NCI-H2171 treated with DMSO at 0.1 percent for 48 hours (cell line): ENCODE data around the gene KCTD16.

Experiments used
- DNase-seq: peaks from one replicate; lab custom pipeline; 2025; lab: John Stamatoyannopoulos, UW

The KCTD16 gene

GRCh38 chr5:144207875-144208444 lies 37.3 kb downstream of the KCTD16 start:
- DNase-seq: no peak

GRCh38 chr5:144209361-144209760 lies 38.7 kb downstream of the KCTD16 start:
- DNase-seq: peak; percentile 75

- no peak for DNase-seq
These were observed 40.0 kb downstream of the KCTD16 start for GRCh38 chr5:144210655-144211054.

DNA sequence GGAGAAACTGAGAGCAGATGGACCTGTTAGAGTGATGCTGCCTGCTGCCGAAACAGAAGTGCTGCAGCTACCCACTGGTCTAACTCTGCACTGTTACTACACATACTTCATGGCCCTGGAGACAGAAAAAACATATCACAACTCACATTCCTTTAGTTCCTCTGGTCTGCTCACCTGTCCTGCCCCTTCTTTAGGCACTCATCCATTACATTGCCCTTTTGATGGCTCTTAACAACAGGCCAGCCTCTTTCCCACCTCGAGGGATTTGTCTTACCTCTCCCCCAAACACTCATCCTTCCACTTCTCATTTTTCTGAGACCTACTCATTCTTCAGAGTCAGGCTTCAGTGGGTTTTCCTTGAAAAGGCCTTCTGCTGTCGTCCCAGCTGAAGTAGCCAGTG lies 49.2 kb downstream of the KCTD16 start:
- no peak for DNase-seq

DNA sequence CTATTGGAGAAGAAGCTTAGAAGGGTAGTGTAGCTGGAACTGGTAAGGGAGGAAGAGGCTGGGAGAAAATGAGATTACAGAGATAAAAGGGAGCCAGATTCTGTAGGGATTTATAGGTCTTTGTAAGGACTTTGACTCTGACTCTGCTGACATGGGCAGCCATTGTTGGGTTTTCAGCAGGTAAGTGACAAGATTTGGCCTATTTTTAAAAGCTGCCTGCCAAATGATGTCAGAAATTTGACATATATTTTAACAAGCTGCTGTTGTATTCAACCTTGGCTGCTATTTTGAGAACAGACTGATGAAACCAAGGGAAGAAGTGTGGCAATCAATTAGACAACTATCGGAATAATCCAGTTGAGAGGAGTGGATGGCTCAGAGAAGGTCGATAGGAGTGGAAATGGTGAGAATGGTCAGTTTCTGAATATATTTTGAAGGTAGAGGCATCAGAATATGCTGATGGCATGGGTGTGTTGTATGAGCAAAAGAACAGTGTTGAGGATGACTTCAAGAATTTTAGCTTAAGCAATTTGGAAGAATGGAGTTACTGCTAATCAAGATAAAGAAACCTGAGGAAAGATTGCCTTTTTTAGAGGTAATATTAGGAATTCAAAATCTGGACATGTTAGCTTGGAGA lies 56.8 kb downstream of the KCTD16 start:
- DNase-seq: no peak

GRCh38 chr5:144230806-144231205 lies 60.1 kb downstream of the KCTD16 start:
- DNase-seq: no peak

DNA sequence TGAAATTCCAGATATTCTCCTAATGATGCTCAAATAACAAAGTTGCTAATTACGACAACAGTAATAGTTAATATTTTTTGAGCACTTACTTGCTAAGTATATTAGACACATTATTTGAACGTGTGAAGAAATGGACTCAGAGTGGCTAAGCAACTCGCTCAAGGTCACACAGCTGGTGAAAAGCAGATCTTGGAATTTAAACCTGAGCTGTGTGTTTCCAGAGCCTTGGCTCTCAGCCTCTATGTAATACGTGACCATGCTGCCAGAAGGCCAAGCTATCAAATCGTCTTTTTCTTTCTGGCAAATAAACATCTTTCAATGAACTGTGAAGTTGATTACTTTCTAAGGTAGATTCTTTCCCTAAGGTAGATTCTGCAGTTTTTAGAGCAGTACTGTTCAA lies 61.6 kb downstream of the KCTD16 start:
- no peak for DNase-seq

DNA sequence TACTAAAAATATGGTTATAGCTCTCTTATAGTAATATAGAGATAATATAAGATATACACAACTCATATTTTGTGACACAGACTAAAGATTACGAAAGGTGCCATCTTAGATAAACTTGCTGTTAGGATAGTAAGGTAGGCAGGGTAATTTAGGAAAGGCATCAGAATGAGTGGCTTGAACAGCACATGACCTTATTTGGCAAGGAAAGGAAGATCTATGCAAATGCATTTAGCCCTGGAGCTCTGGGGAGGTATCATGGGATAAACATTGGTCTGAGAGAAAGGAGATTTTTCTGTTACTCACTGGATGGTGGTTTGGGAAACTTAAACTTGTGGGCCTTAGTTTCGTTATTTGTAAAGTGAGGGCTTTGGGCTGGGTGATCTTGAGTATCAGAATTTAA lies 65.8 kb downstream of the KCTD16 start:
- DNase-seq: no peak

- DNase-seq: no peak
These were observed 67.2 kb downstream of the KCTD16 start for GRCh38 chr5:144237851-144238250.

DNA sequence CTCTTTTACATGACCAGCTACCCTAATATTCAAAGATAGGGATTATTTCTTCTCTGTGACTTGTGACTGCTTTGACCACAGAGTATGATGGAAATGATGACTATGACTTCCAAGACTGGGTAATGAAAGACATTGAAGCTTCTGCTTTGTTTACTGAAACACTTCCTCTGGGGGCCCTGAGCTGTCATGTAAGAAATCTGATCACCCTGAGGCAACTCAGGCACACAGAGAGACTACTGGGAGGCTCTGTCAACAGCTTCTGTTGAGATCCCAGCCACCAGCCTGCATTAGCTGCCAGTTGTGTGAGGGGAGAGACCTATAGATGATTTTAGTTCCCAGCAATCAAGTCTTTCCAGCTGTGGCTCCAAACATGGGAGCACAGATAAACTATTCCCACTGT lies 76.5 kb downstream of the KCTD16 start:
- DNase-seq: peak; percentile 63

DNA sequence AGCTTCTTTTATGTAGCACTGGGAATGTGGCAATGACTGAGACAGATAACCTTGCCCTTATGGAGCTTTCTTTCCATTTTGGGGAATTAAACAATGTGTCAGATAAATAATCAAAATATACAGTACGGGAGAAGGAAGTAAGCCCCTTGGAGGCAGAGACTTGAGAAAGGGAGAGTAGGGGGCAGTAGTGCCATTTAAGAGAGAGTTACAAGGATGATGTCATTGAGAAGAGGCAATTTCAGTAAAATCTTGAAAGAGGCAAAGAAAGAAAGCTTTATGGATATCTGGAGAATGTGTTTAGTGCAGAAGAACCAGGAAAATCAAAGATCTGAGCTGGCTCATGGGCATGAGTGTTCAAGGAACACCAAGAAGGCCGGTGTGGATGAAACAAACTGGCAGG lies 77.3 kb downstream of the KCTD16 start:
- DNase-seq: no peak

DNA sequence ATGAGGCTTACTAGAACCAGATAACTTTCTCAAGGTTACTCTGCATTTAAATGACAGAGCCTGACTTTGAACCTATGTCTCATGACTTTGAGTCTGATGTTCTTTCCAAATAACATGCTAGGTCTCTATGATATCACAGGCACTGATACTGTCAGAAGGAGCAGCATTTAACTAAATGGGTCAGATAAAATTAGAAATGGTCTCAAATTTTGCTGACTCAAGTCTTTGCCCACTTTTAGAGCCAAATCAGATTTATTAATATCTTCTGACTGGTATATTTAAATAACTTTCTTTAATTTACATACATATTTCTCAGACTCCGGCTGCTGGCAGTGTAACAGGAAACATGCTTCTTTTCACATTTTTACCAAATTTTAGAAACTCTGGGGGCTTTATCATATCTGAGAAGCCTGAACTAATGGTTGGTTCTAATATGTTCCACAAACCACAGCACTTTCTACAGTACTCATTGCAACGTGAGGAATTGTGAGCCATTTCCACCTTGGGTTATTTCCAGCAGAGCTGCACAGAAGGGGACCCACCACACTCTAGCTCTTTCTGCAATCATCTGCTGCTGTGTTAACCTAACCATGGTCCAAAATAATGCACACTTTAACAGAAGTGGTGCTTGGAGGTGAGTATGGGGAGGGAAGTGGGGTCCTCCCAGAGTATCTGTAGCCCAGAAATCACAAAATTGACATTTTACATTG lies 79.2 kb downstream of the KCTD16 start:
- DNase-seq: no peak

GRCh38 chr5:144254552-144254951 lies 83.9 kb downstream of the KCTD16 start:
- DNase-seq: no peak

- no peak for DNase-seq
These were observed 89.4 kb downstream of the KCTD16 start for GRCh38 chr5:144260121-144260520.

- DNase-seq: no peak
These were observed 95.1 kb downstream of the KCTD16 start for GRCh38 chr5:144265643-144266247.

- peak; percentile 19 for DNase-seq
These were observed 97.4 kb downstream of the KCTD16 start for GRCh38 chr5:144267961-144268513.

GRCh38 chr5:144273232-144274027 lies 102.8 kb downstream of the KCTD16 start:
- DNase-seq: no peak

DNA sequence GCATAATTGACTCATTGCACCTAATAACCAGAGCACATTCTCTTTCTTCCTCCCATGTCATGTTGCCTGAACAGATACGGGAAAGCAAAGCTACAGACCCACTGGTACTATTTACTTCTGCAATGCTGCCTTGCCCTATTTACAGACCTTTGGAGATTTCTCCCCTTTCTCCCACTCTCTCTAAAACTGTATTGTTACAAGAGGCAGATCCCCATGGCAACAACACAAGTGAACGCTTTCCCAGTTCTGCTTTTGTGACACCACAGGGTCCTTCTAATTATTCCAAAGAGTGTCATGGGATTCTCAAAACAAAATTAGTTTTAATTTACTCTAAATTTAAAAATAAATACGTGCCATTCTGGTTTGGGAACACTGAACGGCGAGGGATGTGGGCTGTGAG lies 104.7 kb downstream of the KCTD16 start:
- DNase-seq: no peak

DNA sequence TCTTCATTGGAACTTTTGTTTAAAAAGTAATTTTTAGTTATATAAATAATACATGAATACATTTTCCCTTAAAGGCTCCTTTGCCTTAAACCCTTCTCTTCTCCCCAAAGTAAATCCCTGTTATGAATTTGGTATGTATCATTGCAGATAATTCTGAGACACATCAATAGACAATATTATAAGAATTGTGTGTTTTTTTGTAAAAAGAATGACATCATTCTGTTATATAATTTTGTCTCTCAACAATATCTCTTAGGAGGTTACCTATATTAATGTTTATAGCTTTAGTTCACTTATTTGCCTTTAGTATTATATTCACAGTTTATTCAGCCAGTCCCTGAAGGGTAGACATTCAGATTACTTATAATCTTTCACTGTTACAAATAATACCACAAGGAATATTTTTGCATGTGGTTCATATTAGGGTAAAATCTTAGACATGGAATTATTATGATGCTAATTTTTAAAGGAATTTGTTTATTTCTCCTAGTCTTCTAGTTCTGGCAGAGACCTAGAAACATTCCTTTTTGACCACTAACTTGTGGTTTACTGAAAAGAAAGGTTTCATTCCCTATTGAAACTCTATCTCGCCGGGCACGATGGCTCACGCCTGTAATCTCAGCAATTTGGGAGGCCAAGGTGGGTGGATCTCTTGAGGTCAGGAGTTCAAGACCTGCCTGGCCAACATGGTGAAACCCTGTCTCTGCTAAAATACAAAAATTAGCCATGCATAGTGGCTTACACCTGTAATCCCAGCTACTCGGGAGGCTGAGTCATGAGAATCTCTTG lies 105.6 kb downstream of the KCTD16 start:
- DNase-seq: no peak

DNA sequence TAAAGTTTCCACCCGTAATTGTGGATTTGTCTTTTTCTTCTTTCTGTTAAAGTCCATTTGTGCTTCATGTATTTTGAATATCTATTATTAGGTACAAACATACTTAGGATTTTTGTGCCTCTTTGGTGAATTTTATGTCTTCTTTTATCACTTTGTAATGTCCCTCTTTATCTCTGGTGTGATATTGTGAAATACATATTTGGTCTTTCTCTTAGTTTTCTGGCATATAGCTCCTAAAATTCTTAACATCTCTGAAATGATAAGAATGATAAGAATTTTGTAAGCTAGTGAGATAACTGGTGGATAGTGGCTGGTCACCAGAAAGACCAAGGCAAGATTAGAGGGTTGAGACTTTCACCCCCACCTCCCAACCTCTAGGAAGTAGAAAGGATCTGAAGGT lies 111.1 kb downstream of the KCTD16 start:
- no peak for DNase-seq

- no peak for DNase-seq
These were observed 113.4 kb downstream of the KCTD16 start for GRCh38 chr5:144284036-144284435.
